ENCODE measurements around the gene TCFL5.
"Not testable (repeated sequence)": the region's sequence is repeated elsewhere in the genome, so short reads cannot be mapped to it uniquely, and the experiment has no call there.

DNA sequence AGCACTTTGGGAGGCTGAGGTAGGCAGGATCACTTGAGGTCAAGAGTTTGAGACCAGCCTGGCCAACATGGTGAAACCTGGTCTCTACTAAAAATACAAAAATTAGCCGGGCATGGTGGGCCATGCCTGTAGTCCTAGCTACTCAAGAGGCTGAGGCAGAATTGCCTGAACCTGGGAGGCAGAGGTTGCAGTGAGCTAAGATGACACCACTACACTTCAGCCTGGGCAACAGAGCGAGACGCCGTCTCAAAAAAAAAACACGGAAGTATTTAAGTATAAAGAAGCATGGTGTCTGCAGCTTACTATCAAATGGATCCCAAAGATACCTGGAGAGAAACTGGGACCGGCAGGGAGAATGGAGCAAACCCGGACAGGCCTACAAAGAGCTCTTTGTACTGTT, 12.7 kb downstream of the TCFL5 start:
- TF ChIP-seq, protein P1, sequence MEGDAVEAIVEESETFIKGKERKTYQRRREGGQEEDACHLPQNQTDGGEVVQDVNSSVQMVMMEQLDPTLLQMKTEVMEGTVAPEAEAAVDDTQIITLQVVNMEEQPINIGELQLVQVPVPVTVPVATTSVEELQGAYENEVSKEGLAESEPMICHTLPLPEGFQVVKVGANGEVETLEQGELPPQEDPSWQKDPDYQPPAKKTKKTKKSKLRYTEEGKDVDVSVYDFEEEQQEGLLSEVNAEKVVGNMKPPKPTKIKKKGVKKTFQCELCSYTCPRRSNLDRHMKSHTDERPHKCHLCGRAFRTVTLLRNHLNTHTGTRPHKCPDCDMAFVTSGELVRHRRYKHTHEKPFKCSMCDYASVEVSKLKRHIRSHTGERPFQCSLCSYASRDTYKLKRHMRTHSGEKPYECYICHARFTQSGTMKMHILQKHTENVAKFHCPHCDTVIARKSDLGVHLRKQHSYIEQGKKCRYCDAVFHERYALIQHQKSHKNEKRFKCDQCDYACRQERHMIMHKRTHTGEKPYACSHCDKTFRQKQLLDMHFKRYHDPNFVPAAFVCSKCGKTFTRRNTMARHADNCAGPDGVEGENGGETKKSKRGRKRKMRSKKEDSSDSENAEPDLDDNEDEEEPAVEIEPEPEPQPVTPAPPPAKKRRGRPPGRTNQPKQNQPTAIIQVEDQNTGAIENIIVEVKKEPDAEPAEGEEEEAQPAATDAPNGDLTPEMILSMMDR (IDR thresholded peaks at IDR 0.05): not testable (repeated sequence)
- TF ChIP-seq POLR2A (IDR thresholded peaks at IDR 0.05): not testable (repeated sequence)

Measured in adrenal gland (tissue), 5 donors.